T-cell (primary cell): ENCODE data around the gene LDLRAD4. TPM values are rescaled to one million over a fixed set of nuclear protein-coding genes. Genes with fewer than 3 reads are reported as not detected.
A peak's percentile ranks its signal among the peaks of the same experiment; 100 is the strongest.

Experiments used
- ATAC-seq, 4 experiments: fragments of 200-7000 bp in 3 of 4; fragments of 150-1000 bp in 1 of 4; cut with Tn5 transposase; replicated peaks in 1 of 4; 1 replicate in 3 of 4; 2 replicates in 1 of 4; pipeline ENCODE4 v1.10.0; 2021; ENCODE audit warnings: moderate library complexity in 3 of 4, mild to moderate bottlenecking in 2 of 4, moderate number of reproducible peaks in 1 of 4
- CTCF ChIA-PET, 2 donors: fragments of 300-600 bp; sonication (Branson Sonifier 250); formaldehyde crosslinking; loops; one replicate each; lab custom pipeline; 2022; ENCODE audit warnings: antibody characterized with exemption in 2 of 2; lab: Charles Lee
- POLR2A ChIA-PET, 2 donors: fragments of 300-600 bp; sonication (Branson Sonifier 250); formaldehyde crosslinking; loops; one replicate each; lab custom pipeline; 2022; ENCODE audit warnings: antibody characterized with exemption in 2 of 2; lab: Charles Lee
- DNase-seq, 35 experiments: peaks; one replicate each; pipeline versions ENCODE4 v3.0.0 to v3.0.0-alpha.2; 2013 to 2023
- H3K27ac ChIP-seq: one replicate; pipeline ENCODE4 v1.5.1; 2013; ENCODE audit warnings: low read length
- H3K27me3 ChIP-seq, 2 experiments: replicated peaks in 1 of 2; 1 replicate in 1 of 2; 2 replicates in 1 of 2; pipeline versions ENCODE4 v1.6.1 to v1.7.0; 2013; ENCODE audit warnings: low read length in 1 of 2, mixed read lengths in 1 of 2; ENCODE audit not compliant: control insufficient read depth in 2 of 2, insufficient read depth in 2 of 2; ENCODE audit errors: extremely low read depth in 1 of 2
- H3K36me3 ChIP-seq, 2 donors: 1 replicate in 1 of 2; 2 replicates in 1 of 2; pipeline versions ENCODE4 v1.6.1 to v1.7.0; 2013; ENCODE audit warnings: low read length in 1 of 2; ENCODE audit not compliant: control insufficient read depth in 2 of 2, insufficient read depth in 1 of 2; ENCODE audit errors: extremely low read depth in 1 of 2
- H3K4me1 ChIP-seq, 2 experiments: 1 replicate in 1 of 2; 2 replicates in 1 of 2; pipeline versions ENCODE4 v1.6.1 to v1.7.0; 2013; ENCODE audit warnings: low read length in 2 of 2, mixed read lengths in 1 of 2; ENCODE audit not compliant: insufficient read depth in 2 of 2, control insufficient read depth in 1 of 2; ENCODE audit errors: extremely low read depth in 1 of 2
- H3K4me3 ChIP-seq, 2 donors: 1 replicate in 1 of 2; 2 replicates in 1 of 2; pipeline versions ENCODE4 v1.5.1 to v1.7.0; 2013; ENCODE audit warnings: mild to moderate bottlenecking in 2 of 2, low read length in 1 of 2, moderate library complexity in 1 of 2; ENCODE audit not compliant: control insufficient read depth in 1 of 2; ENCODE audit errors: extremely low read depth in 1 of 2
- H3K9me3 ChIP-seq: 2 replicates; pipeline ENCODE4 v1.7.0; 2013
- H3K27ac Mint-ChIP-seq, 2 donors: one replicate each; pipeline ENCODE4 v1.8.0; 2020 to 2021; ENCODE audit warnings: mild to moderate bottlenecking in 2 of 2, mixed read lengths in 2 of 2
- H3K27me3 Mint-ChIP-seq, 2 donors: one replicate each; pipeline ENCODE4 v1.8.0; 2021 to 2022; ENCODE audit warnings: mixed read lengths in 2 of 2
- H3K36me3 Mint-ChIP-seq: one replicate; pipeline ENCODE4 v1.8.0; 2021; ENCODE audit warnings: mixed read lengths
- H3K4me1 Mint-ChIP-seq, 3 donors: one replicate each; pipeline ENCODE4 v1.8.0; 2020 to 2022; ENCODE audit warnings: mixed read lengths in 3 of 3, mild to moderate bottlenecking in 1 of 3
- H3K4me3 Mint-ChIP-seq, 3 donors: one replicate each; pipeline ENCODE4 v1.8.0; 2020 to 2022; ENCODE audit warnings: mild to moderate bottlenecking in 3 of 3, mixed read lengths in 3 of 3, moderate library complexity in 3 of 3
- H3K9me3 Mint-ChIP-seq, 3 donors: one replicate each; pipeline ENCODE4 v1.8.0; 2020 to 2022; ENCODE audit warnings: mixed read lengths in 3 of 3
- WGBS: methylation state at CpG from one replicate; pipeline ENCODE4 v1.1.5; 2013; ENCODE audit warnings: missing lambda C conversion rate; ENCODE audit not compliant: insufficient coverage; 5-methylcytosine and 5-hydroxymethylcytosine counted together
- total RNA-seq, 35 experiments: library from RNA in 6 of 35; stranded (reverse) in 6 of 35; fragments of 120-200 nt in 1 of 35; gene quantifications; one replicate each; pipeline versions ENCODE4 v1.2.1 to v1.2.4 and lab custom pipeline; 2013 to 2026

LDLRAD4 gene
- total RNA-seq (10 to 100 TPM; 57.6 to 80.8 (median 72.4) TPM), total RNA-seq (lab: John Stamatoyannopoulos, UW) (31.1 to 400 (median 147) reads per million in 29 experiments)
- 32.3 TPM for total RNA-seq (2013)

DNA sequence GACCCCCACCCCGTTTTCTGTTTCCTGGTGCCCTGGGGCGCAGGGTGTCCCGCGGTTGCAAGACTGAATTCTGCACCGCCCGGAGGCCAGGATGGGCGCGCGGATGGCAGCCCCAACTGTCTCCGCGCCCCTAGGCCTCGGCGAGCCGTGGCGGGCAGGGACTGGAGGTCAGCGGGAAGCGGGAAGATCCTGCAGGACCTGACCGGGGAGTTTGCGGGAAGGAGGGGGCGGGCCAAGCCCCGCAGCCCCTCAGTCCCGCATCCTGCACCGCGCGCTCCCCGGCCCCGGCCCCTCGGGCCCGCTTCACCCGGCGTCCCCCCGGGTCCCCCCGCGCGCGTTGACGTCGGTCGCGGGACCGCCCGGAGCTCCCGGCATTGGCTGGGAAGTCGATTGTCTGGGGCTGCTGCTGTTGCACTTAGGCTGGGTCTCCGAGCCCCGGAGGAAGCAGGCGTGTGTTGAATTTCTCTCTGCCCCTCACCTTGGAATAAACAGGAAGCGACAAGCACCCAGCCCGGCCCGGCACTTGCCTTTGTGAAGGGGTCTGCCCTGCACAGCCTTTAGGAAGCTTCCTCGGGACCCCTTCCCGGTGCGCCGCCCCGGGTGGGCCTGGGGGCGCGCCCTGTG lies at the start of gene LDLRAD4:
LDLRAD4 (plus strand) TSS at position 393 of the 624 bp plus-strand sequence.
- ATAC-seq: peak; percentile 29 to 57 (median 39)
- Mint-ChIP-seq H3K9me3 (no peaks in the 10 kb centered on the region), H3K36me3 (no peaks in the 10 kb centered on the region), H3K27ac (peak within 1 kb of the TSS; percentile 64 to 70), H3K4me3 (peak within 1 kb of the TSS; percentile 72 to 85 (median 81)), H3K27me3 (peaks cover 4 to 21% of the 10 kb centered on the region in 2 donors), H3K4me1 (peaks cover 40 to 53% (median 46%) of the 10 kb centered on the region in 3 donors)
- CTCF ChIA-PET: interaction anchor here in 1 of 2 donors (1.1 kb wide), 1 partner anchor 95 kb away, joined by 3 read pairs; no protein-coding TSS in a partner anchor
- Histone ChIP-seq H3K27me3 (peaks cover 0 to 29% of the 10 kb centered on the region in 2 experiments), H3K9me3 (no peaks in the 10 kb centered on the region), H3K27ac (no peak within 1 kb of the TSS), H3K4me3 (peak within 1 kb of the TSS; percentile 55 to 90), H3K36me3 (no peaks in the 10 kb centered on the region), H3K4me1 (peaks cover 25 to 36% of the 10 kb centered on the region in 2 experiments)
- under 1% methylated on average over 53 of the region's 57 CpGs for WGBS
- DNase-seq: peak; percentile 16 to 71 (median 51)
- POLR2A ChIA-PET: interaction anchor here in 1 of 2 donors (0.7 kb wide), 1 partner anchor 337 kb away, joined by 3 read pairs; no protein-coding TSS in a partner anchor

DNA sequence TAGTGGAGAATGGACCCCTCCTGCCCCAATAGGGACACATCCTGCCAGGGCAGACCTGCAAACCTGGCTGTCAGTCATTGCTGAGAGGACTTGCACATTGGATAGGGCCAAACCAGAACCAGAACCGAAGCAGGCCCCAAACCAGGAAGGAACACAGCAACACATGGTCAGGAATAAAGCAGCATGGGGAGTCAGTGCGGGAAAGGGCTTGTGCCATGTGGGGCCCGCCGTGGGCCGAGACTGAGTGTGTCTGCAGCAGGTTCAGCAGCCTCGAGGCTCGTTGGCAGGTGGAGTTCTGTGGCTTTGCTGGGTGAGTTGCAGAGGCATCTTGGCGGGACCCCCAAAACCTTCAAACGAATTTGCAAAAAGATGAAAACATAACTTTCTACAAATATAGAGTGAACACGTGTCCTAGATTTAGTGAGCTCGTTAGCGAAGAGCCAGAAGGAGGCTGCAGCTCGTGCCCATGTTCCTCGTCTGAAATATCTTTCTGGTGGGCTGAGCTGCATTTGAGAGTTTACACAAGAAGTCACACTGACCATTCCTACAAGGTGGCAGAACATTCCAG lies 44.9 kb upstream of the LDLRAD4 start:
- H3K4me1 ChIP-seq: peaks cover 0 to 5% of the 10 kb centered on the region in 2 experiments
- no peak for ATAC-seq
- H3K4me3 Mint-ChIP-seq: no peak overlapping the region
- H3K27me3 ChIP-seq: peaks cover 0 to 3% of the 10 kb centered on the region in 2 experiments
- CTCF ChIA-PET: no interaction called here
- no peak overlapping the region for H3K4me3 ChIP-seq
- no peaks in the 10 kb centered on the region for H3K9me3 ChIP-seq
- POLR2A ChIA-PET: no interaction called here
- H3K36me3 Mint-ChIP-seq: no peaks in the 10 kb centered on the region
- peak overlapping the region in 1 of 2 donors; percentile 2 for H3K27ac Mint-ChIP-seq
- H3K27me3 Mint-ChIP-seq: peaks cover 0 to 1% of the 10 kb centered on the region in 2 donors
- WGBS: 59% methylated on average over 4 of the region's 14 CpGs
- H3K4me1 Mint-ChIP-seq: peaks cover 0 to 10% (median 8%) of the 10 kb centered on the region in 3 donors
- H3K9me3 Mint-ChIP-seq: no peaks in the 10 kb centered on the region
- no peak overlapping the region for H3K27ac ChIP-seq
- no peak for DNase-seq
- H3K36me3 ChIP-seq: no peaks in the 10 kb centered on the region

DNA sequence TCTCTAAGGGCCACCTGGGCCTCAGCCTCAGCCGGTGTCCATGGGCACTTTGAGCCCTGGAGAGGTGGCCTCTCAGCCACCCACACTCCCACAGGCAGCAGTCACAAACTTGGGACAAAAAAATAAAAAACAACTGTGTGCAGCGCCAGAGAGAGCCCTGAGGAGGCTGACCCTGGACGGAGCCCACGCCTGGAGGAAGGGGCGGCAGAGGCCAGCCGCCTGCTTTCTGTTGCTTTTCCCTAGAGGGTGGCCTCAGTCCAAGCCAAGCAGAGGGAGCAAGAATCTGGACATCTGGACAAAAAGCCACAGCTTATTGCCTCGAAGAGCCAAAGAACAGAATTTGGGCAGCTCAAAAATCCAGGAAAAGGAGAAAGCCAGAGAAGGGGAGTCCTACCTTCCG lies 43.3 kb upstream of the LDLRAD4 start:
- CTCF ChIA-PET: interaction anchor here in 1 of 2 donors (0.5 kb wide), 1 partner anchor 531 kb away, joined by 7 read pairs; no protein-coding TSS in a partner anchor
- H3K4me3 Mint-ChIP-seq: no peak overlapping the region
- H3K27me3 Mint-ChIP-seq: no peaks in the 10 kb centered on the region

DNA sequence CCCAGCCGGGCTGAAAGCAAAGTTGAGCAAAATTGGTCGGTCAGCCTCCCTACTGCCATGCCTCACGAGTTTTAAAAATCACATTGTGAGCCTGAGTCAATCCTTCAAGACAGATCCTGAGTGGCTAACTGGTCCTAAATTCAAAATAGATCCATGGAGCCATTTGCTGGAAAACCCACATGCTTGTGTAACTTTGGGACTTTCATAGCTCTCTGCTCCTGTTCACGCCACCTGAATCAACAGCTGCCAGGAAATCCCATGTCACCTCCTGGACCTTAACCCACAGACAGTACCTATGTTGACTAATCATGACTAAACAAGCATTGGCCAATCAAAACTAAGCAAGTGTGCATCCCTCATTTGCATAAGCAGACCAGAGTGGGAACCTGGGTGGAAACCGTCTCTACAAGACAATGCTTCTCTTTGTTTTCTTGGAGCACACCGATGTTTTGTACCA lies 42.8 kb upstream of the LDLRAD4 start:
- Histone ChIP-seq H3K36me3 (no peaks in the 10 kb centered on the region), H3K9me3 (no peaks in the 10 kb centered on the region), H3K27me3 (peaks cover 0 to 3% of the 10 kb centered on the region in 2 experiments), H3K27ac (no peak overlapping the region), H3K4me3 (no peak overlapping the region), H3K4me1 (peaks cover 0 to 5% of the 10 kb centered on the region in 2 experiments)
- ATAC-seq: no peak
- H3K36me3 Mint-ChIP-seq: no peaks in the 10 kb centered on the region
- POLR2A ChIA-PET: no interaction called here
- no peak overlapping the region for H3K4me3 Mint-ChIP-seq
- no peak overlapping the region for H3K27ac Mint-ChIP-seq
- CTCF ChIA-PET: no interaction called here
- H3K4me1 Mint-ChIP-seq: peaks cover 0 to 10% (median 8%) of the 10 kb centered on the region in 3 donors
- no peak for DNase-seq
- 87% methylated on average over 3 of the region's 6 CpGs for WGBS
- no peaks in the 10 kb centered on the region for H3K27me3 Mint-ChIP-seq
- H3K9me3 Mint-ChIP-seq: no peaks in the 10 kb centered on the region

More for the DNA sequence above, 43.3 kb upstream of the LDLRAD4 start:
- ATAC-seq: no peak
- Mint-ChIP-seq H3K36me3 (no peaks in the 10 kb centered on the region), H3K9me3 (no peaks in the 10 kb centered on the region), H3K4me1 (peaks cover 0 to 10% (median 8%) of the 10 kb centered on the region in 3 donors), H3K27ac (no peak overlapping the region)
- Histone ChIP-seq H3K36me3 (no peaks in the 10 kb centered on the region), H3K4me1 (peaks cover 0 to 5% of the 10 kb centered on the region in 2 experiments), H3K27me3 (peaks cover 0 to 3% of the 10 kb centered on the region in 2 experiments), H3K27ac (no peak overlapping the region), H3K9me3 (no peaks in the 10 kb centered on the region), H3K4me3 (no peak overlapping the region)
- 62% methylated on average over 6 of the region's 8 CpGs for WGBS
- DNase-seq: no peak
- POLR2A ChIA-PET: no interaction called here

DNA sequence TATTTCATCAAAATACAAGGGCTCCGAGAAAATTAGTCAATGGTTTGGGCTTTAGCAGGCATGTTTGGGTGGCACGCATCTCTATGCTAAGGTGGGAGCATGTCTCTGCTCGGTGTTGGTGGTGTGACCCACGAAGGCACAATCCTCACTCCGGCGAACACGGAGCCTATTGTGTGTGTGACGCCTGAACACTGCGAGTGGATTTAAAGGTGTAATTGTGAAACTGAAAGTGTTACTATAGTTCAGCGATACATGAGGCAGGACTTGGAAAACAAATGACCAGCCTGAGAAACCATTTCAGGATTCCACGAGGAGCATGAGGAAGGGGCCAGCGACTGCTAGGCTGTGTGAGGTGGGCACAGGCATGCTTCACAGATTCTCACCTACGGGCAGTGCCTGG lies 41.7 kb upstream of the LDLRAD4 start:
- CTCF ChIA-PET: no interaction called here
- Histone ChIP-seq H3K27me3 (peaks cover 0 to 4% of the 10 kb centered on the region in 2 experiments), H3K9me3 (no peaks in the 10 kb centered on the region), H3K27ac (no peak overlapping the region), H3K36me3 (no peaks in the 10 kb centered on the region), H3K4me3 (peak overlapping the region in 1 of 2 donors; percentile 26), H3K4me1 (peaks cover 0 to 5% of the 10 kb centered on the region in 2 experiments)
- Mint-ChIP-seq H3K4me1 (peaks cover 0 to 10% (median 8%) of the 10 kb centered on the region in 3 donors), H3K27me3 (peaks cover 3 to 6% of the 10 kb centered on the region in 2 donors), H3K36me3 (no peaks in the 10 kb centered on the region), H3K9me3 (no peaks in the 10 kb centered on the region), H3K27ac (peak overlapping the region; percentile 71 to 77), H3K4me3 (peak overlapping the region; percentile 35 to 74 (median 53))
- peak in 1 of 4 experiments; percentile 19 for ATAC-seq
- POLR2A ChIA-PET: no interaction called here
- DNase-seq: peak in 1 of 35 experiments; percentile 27
- WGBS: 61% methylated on average over 13 of the region's 13 CpGs

DNA sequence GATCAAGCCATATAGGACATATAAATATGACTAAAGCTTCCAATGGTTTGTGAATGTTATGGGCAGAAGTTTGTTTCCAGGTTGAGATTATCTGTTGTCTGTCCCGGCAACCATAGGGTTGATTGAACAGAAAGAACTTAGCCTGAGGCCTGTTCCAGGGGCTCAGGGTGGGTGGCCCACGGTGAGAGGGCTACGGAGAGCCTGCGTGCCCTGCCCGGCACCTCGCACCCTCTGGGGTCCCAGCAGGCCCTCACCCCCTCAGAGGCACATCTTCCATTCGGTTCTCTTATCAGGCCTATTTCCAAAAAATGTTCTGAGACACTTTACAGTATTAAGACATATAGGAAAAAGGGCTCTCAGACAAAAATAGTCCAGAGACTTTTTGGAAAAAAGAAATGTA lies 40.4 kb upstream of the LDLRAD4 start:
- peaks cover 0 to 9% of the 10 kb centered on the region in 2 experiments for H3K27me3 ChIP-seq
- H3K4me3 Mint-ChIP-seq: no peak overlapping the region

More for the DNA sequence above, 40.4 kb upstream of the LDLRAD4 start:
- Histone ChIP-seq H3K9me3 (no peaks in the 10 kb centered on the region), H3K36me3 (no peaks in the 10 kb centered on the region), H3K4me1 (peaks cover 0 to 5% of the 10 kb centered on the region in 2 experiments), H3K27ac (no peak overlapping the region), H3K4me3 (no peak overlapping the region)
- H3K4me1 Mint-ChIP-seq: peaks cover 0 to 10% (median 8%) of the 10 kb centered on the region in 3 donors
- ATAC-seq (no peak), DNase-seq (no peak)
- H3K27ac Mint-ChIP-seq: no peak overlapping the region
- H3K27me3 Mint-ChIP-seq: peaks cover 4 to 8% of the 10 kb centered on the region in 2 donors
- CTCF ChIA-PET: no interaction called here
- POLR2A ChIA-PET: no interaction called here
- H3K9me3 Mint-ChIP-seq: no peaks in the 10 kb centered on the region
- H3K36me3 Mint-ChIP-seq: no peaks in the 10 kb centered on the region
- 95% methylated on average over 4 of the region's 7 CpGs for WGBS
